DND-41 (cell line): Measurements from ENCODE around the gene HLA-E.
"Not testable (repeated sequence)": the region's sequence is repeated elsewhere in the genome, so short reads cannot be mapped to it uniquely, and the experiment has no call there.

Experiments
- CTCF ChIP-seq: IDR thresholded peaks from 2 replicates; pipeline ENCODE4 v1.5.1; 2012; ENCODE audit warnings: borderline replicate concordance, low read length, moderate library complexity, mild to moderate bottlenecking; ENCODE audit not compliant: poor library complexity, severe bottlenecking; ENCODE audit errors: extremely low read depth
- EZH2 ChIP-seq: IDR thresholded peaks from 3 replicates; pipeline ENCODE4 v1.6.1; 2012; ENCODE audit warnings: borderline replicate concordance, low read depth, mild to moderate bottlenecking, moderate library complexity, low read length, inconsistent platforms; ENCODE audit not compliant: severe bottlenecking

GRCh38 chr6:30518505-30519145, 29.3 kb downstream of the HLA-E start:
- TF ChIP-seq CTCF, EZH2: not testable (repeated sequence)
